Measurements from ENCODE around the gene CD300C.

The CD300C gene

GRCh38 chr17:74542727-74543383 lies 3.1 kb downstream of the CD300C start:
- no peak for DNase-seq
- Histone ChIP-seq H3K27ac (no peak overlapping the region), H3K36me3 (no peaks in the 10 kb centered on the region), H3K4me3 (ENCODE audit: low read depth, low read length) (no peak overlapping the region), H3K9me3 (ENCODE audit: severe bottlenecking) (no peaks in the 10 kb centered on the region), H3K27me3 (ENCODE audit: insufficient read depth, low read depth, severe bottlenecking) (peaks cover 100% of the 10 kb centered on the region)
- no peak for TF ChIP-seq CTCF (IDR thresholded peaks at IDR 0.05; ENCODE audit: low read depth, low read length)

GRCh38 chr17:74542166-74542565 lies 3.7 kb downstream of the CD300C start:
- no peaks in the 10 kb centered on the region for H3K36me3 ChIP-seq
- H3K9me3 ChIP-seq (ENCODE audit: severe bottlenecking), result no peaks in the 10 kb centered on the region
- no peak for TF ChIP-seq CTCF (IDR thresholded peaks at IDR 0.05; ENCODE audit: low read depth, low read length)
- H3K4me3 ChIP-seq (ENCODE audit: low read depth, low read length), result no peak overlapping the region
- H3K27me3 ChIP-seq (ENCODE audit: insufficient read depth, low read depth, severe bottlenecking), result peaks cover 100% of the 10 kb centered on the region
- no peak overlapping the region for H3K27ac ChIP-seq
- DNase-seq, result no peak

GRCh38 chr17:74541176-74542111 lies 4.5 kb downstream of the CD300C start:
- no peak overlapping the region for H3K27ac ChIP-seq
- no peak overlapping the region for H3K4me3 ChIP-seq (ENCODE audit: low read depth, low read length)
- H3K36me3 ChIP-seq, result no peaks in the 10 kb centered on the region
- H3K27me3 ChIP-seq (ENCODE audit: insufficient read depth, low read depth, severe bottlenecking), result peaks cover 100% of the 10 kb centered on the region
- TF ChIP-seq CTCF (IDR thresholded peaks at IDR 0.05; ENCODE audit: low read depth, low read length), result no peak
- DNase-seq, result no peak
- H3K9me3 ChIP-seq (ENCODE audit: severe bottlenecking), result no peaks in the 10 kb centered on the region

GRCh38 chr17:74539281-74539820 lies 6.6 kb downstream of the CD300C start:
- Histone ChIP-seq H3K9me3 (ENCODE audit: severe bottlenecking) (peaks cover 9% of the 10 kb centered on the region), H3K27ac (no peak overlapping the region), H3K36me3 (no peaks in the 10 kb centered on the region), H3K27me3 (ENCODE audit: insufficient read depth, low read depth, severe bottlenecking) (peaks cover 98% of the 10 kb centered on the region), H3K4me3 (ENCODE audit: low read depth, low read length) (no peak overlapping the region)
- DNase-seq, result no peak
- no peak for TF ChIP-seq CTCF (IDR thresholded peaks at IDR 0.05; ENCODE audit: low read depth, low read length)

GRCh38 chr17:74536890-74537289 lies 9.0 kb downstream of the CD300C start:
- no peaks in the 10 kb centered on the region for H3K36me3 ChIP-seq
- H3K4me3 ChIP-seq (ENCODE audit: low read depth, low read length), result no peak overlapping the region
- H3K27me3 ChIP-seq (ENCODE audit: insufficient read depth, low read depth, severe bottlenecking), result peaks cover 98% of the 10 kb centered on the region
- H3K9me3 ChIP-seq (ENCODE audit: severe bottlenecking), result peaks cover 9% of the 10 kb centered on the region
- DNase-seq, result no peak
- no peak for TF ChIP-seq CTCF (IDR thresholded peaks at IDR 0.05; ENCODE audit: low read depth, low read length)
- no peak overlapping the region for H3K27ac ChIP-seq
